RWPE1 (cell line): ENCODE data around the gene WASF2.

Experiments
- CTCF ChIA-PET: fragments of 350-600 bp; sonication (Branson Sonifier 250); formaldehyde crosslinking; extraction: SDS; loops from one replicate; lab custom pipeline; 2021; lab: Yijun Ruan, JAX
- POLR2A ChIA-PET: fragments of 400-600 bp; formaldehyde crosslinking; extraction: SDS; loops from one replicate; lab custom pipeline; 2020; ENCODE audit warnings: antibody characterized with exemption; ENCODE audit not compliant: low non-redundant PET; lab: Yijun Ruan, JAX
- DNase-seq: peaks from one replicate; pipeline ENCODE4 v3.0.0; 2012; ENCODE audit warnings: low spot score
- H3K27ac ChIP-seq: fragments of 450-650 bp; 2 replicates; pipeline ENCODE4 v1.5.1; 2017
- TF ChIP-seq, protein P1 (sequence below): fragments of 450-650 bp; conservative IDR thresholded peaks from 2 replicates; pipeline ENCODE4 v1.5.1; 2017; ENCODE audit warnings: low read depth, mild to moderate bottlenecking

The WASF2 gene

DNA sequence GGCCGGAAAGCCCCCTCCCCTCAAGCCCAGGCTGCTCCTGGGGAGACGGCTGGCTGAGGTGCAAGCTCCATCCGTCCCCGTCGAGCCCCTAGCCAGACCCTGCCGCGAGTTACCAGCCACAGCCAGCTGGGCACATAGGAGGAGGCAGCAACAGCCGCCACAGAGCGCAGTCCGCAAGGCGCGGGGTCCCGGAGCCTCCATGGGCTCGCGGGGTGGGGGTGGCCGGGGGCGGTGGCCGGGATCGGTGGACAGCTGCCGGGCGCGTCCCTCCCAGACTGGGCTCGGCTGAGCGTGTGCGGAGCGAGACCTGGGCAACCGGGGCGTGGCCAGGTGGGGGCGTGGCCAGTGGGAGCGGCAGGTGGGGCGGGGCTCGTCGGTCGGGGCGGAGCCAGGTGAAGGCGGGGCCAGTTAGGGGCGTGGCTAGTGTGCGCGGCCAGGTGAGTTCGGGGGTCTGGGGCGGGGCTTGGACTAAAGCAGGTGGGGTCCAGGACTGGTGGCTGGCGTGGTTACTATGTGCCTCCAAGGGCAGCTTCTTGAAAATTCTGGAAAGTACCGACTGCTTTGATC, 106.8 kb downstream of the WASF2 start, which contains the start of gene CD164L2:
TSS of gene CD164L2 (minus strand) at position 295 of the 567 bp plus-strand sequence. CDS start at position 201, 94 bp downstream.
- CTCF ChIA-PET: interaction anchor here (0.6 to 2.7 kb wide), 5 partner anchors 13 to 340 kb away, joined by 3 to 15 read pairs (median 6); no protein-coding TSS in a partner anchor
- POLR2A ChIA-PET: interaction anchor here (1.1 to 1.3 kb wide), 2 partner anchors 18 to 83 kb away, joined by 4 to 5 read pairs; no protein-coding TSS in a partner anchor
- DNase-seq: peak; percentile 90

DNA sequence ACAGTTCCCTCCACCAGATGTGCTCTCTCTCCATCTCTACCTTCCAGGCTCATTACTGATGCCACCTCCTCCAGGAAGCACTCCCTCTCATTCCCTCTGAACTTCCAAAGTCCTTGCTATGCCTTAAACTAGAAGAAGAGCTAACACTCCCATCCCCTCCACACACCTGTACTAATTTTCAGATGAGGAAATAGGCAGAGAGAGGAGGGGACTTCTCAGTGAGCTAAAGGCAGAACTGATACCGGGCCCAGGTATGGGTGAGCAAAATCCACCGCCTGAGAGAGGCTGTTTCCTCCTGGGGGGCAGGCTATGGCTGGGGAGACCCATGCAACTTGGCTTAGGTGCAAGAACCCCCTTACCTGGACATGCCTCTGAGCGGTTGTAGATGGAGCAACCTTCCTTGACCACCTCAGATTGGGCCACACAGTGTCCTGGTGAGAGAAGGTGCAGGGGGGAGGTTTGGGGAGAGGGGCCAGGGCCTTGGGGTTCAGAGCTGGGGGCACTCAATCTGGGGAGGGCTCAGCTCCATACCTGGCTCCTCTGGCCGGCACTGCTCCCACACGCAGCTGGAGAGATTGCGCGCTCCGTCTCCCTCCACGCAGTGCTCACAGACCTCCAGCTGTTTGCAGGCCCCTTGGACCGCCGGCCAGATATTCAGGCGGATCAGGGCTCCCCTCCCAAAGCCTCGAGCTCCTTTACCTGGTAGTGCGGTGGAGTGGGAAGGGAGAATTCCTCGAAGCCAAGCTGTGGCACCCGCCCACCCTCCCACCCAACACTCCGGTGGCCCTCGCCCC, 107.8 kb downstream of the WASF2 start:
- no peak for DNase-seq
- TF ChIP-seq, protein P1, sequence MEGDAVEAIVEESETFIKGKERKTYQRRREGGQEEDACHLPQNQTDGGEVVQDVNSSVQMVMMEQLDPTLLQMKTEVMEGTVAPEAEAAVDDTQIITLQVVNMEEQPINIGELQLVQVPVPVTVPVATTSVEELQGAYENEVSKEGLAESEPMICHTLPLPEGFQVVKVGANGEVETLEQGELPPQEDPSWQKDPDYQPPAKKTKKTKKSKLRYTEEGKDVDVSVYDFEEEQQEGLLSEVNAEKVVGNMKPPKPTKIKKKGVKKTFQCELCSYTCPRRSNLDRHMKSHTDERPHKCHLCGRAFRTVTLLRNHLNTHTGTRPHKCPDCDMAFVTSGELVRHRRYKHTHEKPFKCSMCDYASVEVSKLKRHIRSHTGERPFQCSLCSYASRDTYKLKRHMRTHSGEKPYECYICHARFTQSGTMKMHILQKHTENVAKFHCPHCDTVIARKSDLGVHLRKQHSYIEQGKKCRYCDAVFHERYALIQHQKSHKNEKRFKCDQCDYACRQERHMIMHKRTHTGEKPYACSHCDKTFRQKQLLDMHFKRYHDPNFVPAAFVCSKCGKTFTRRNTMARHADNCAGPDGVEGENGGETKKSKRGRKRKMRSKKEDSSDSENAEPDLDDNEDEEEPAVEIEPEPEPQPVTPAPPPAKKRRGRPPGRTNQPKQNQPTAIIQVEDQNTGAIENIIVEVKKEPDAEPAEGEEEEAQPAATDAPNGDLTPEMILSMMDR: no peak
- ChIA-PET POLR2A (interaction anchor here (1.1 to 1.3 kb wide), 2 partner anchors 17 to 82 kb away, joined by 4 to 5 read pairs; no protein-coding TSS in a partner anchor), CTCF (interaction anchor here (0.8 to 2.7 kb wide), 4 partner anchors 14 to 225 kb away, joined by 3 to 15 read pairs (median 8); no protein-coding TSS in a partner anchor)
- H3K27ac ChIP-seq: no peak overlapping the region

More for the DNA sequence above, 106.8 kb downstream of the WASF2 start, which contains the start of gene CD164L2:
- TF ChIP-seq, protein P1: no peak
- H3K27ac ChIP-seq: peak within 1 kb of the TSS; percentile 27

DNA sequence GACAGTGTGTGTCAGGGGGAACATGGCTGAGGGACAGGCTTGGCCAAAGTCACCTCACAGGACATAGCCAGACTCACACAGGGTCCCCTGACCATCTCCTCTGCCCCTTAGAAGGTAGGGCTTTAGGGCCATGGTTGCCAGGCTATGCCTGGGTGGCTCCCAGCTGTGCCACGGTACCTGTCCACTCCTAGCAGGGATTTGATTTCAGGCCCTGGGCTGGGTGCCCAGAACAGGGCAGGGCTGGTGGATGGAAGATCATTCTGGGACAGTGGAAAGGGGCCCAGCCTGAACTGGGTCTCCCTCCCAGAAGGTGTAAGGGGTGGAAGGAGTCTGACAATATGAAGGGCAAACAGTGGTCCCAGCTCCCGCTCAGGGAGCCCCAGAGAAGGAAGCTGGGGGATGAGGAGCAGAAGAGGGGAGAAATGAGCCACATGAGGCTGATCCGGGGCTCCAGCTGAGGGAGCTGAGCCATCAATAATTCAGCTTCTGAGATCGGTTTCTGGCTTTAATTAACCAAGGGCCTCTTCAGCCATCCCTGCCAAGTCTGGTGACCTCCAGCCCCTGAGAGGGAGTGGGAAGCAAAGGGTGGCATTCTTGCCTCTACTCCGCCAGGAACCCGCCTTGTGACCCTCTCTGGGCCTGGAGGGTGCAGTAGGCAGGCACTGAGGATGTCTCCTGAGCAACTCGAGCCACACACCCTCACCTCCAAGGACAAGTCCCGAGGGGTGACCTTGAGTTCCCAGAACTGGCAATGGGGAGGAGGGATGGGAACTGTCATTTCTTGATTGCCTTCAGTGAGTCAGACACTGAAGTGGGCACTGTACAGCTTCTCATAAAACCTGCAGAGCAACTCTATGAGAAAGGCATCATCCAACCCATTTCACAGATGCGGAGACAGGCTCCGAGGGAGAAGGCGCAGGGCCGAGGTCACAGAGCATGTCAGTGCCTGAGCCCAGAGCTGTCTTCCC, 108.9 kb downstream of the WASF2 start:
- H3K27ac ChIP-seq: peak overlapping the region; percentile 78
- POLR2A ChIA-PET: interaction anchor here (0.6 kb wide), 2 partner anchors 14 to 72 kb away, joined by 3 to 4 read pairs; no protein-coding TSS in a partner anchor
- TF ChIP-seq, protein P1: no peak
- CTCF ChIA-PET: interaction anchor here (0.7 to 2.7 kb wide), 3 partner anchors 15 to 374 kb away, joined by 3 to 15 read pairs (median 12); no protein-coding TSS in a partner anchor
- DNase-seq: no peak

DNA sequence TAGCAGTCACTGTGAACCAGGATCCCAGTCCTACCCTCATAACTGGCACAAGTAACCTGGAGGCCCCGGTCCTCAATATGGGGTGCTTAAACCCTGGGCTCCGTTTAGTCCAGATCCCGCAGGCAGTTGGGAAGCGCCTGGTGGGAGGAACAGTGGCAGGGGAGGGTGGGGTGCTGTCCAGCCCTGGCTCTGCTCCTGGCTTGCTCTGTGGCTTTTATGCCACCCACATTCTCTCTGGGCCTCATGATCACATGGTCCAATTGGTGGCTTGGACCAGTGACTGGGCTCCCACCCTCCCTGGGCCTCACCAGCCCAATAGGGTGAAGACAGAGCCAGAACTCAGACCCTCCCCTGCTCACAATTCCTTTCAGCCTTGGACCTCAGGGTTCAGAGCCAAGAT, 109.7 kb downstream of the WASF2 start:
- peak overlapping the region; percentile 78 for H3K27ac ChIP-seq
- POLR2A ChIA-PET: interaction anchor here (1.1 kb wide), 1 partner anchor 13 kb away, joined by 4 read pairs; the partner anchor contains the start of gene MAP3K6
- no peak for DNase-seq
- TF ChIP-seq, protein P1: no peak
- CTCF ChIA-PET: interaction anchor here (1.4 kb wide), 1 partner anchor 15 kb away, joined by 3 read pairs; no protein-coding TSS in a partner anchor

DNA sequence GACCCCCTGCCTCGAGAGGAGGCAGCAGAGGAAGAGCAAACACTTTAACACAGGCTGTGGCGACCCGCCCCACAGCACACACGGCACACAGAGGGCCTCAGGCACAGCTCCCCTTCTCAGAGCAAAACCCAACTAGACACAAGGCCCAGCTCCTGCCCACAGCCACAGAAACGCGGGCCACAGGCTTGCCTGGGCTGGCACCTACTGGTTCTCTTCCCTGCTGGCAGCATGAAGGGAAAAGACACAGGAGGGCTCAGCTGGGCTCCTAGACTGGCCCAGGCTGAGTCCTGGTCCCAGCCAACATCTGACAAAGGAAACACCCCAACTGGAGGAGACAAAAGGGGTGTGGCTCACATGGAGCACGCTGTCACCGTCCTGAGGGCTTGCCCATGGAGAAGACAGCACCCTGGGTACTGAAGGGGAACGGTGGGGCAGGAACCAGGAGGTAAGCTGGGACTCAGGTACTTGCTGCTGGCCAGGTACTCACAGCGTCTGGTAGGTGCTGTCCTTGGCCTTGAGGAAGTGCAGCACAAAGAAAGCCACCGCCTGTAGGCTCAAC, 110.3 kb downstream of the WASF2 start:
- CTCF ChIA-PET: interaction anchor here (0.8 to 1.4 kb wide), 2 partner anchors 16 to 83 kb away, joined by 3 read pairs; no protein-coding TSS in a partner anchor
- peak overlapping the region; percentile 78 for H3K27ac ChIP-seq
- POLR2A ChIA-PET: interaction anchor here (1.1 kb wide), 1 partner anchor 13 kb away, joined by 4 read pairs; the partner anchor contains the start of gene MAP3K6
- DNase-seq: no peak
- TF ChIP-seq, protein P1: no peak
